Fibroblast of villous mesenchyme (primary cell): ENCODE measurements around the gene TTYH3. TPM values are rescaled to one million over a fixed set of nuclear protein-coding genes. Genes with fewer than 3 reads are reported as not detected.
A peak's percentile ranks its signal among the peaks of the same experiment; 100 is the strongest.
"Not testable (repeated sequence)": the region's sequence is repeated elsewhere in the genome, so short reads cannot be mapped to it uniquely, and the experiment has no call there.

Experiments
- DNase-seq: peaks from one replicate; pipeline ENCODE4 v3.0.0-alpha.2; 2010; ENCODE audit warnings: low read depth
- H3K4me3 ChIP-seq: 2 replicates; pipeline ENCODE4 v1.5.1; 2011; ENCODE audit warnings: low read depth, mild to moderate bottlenecking, low read length
- CTCF ChIP-seq: IDR thresholded peaks from 2 replicates; pipeline ENCODE4 v1.5.1; 2012; ENCODE audit warnings: low read depth, mild to moderate bottlenecking, low read length; ENCODE audit not compliant: insufficient read depth
- total RNA-seq: library from RNA; depleted of rRNA; stranded (reverse); fragments of >200 nt; gene quantifications from 2 replicates; pipeline ENCODE4 v1.2.3, GENCODE V29; 2012

The TTYH3 gene
- total RNA-seq, 1 donor: 61.3 TPM

DNA sequence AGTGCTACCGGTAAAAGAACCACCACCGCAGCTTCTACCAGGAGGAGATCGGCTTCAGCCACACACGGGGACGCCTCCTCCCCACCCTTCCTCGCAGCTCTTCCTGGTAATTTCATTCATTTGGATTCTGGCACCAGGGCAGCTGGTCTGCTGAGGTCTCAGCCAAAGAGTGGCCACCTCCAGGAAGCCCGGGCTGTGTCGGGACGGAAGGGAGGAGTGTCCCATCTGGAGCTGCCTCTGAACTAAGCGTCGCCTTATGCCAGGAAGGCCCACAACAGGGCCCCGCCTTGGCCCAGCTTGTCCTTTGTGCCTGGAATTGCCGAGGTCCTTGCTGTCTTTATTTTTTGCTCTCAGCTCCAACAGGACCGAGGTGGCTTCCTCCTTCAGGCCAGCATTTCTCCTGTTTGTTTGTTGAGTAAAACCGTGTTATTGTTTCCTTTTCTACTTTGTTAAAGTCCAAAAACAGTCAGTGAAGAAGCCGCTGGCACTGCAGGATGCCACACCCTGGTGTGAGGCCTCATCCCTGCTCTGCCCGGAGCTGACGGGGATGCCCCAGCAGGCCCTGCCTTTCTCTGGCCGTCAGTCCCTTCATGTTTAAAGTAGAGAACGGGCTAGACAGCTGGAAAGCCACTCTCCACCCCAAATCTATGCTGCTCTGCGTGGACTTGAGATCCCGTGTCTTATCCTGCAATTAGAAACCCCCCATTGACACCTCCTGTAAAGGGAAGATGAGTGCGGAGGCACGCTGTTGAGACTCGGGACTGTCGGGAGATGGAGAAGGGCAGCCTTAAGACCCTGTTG lies 24.5 kb upstream of the TTYH3 start:
- no peak overlapping the region for H3K4me3 ChIP-seq
- TF ChIP-seq CTCF: no peak
- no peak for DNase-seq

GRCh38 chr7:2607923-2608904 lies 23.6 kb upstream of the TTYH3 start:
- H3K4me3 ChIP-seq: no peak overlapping the region
- DNase-seq: no peak
- TF ChIP-seq CTCF: no peak

GRCh38 chr7:2608921-2609411 lies 22.8 kb upstream of the TTYH3 start:
- H3K4me3 ChIP-seq: no peak overlapping the region
- peak; percentile 37 for DNase-seq
- peak; percentile 51 for TF ChIP-seq CTCF

DNA sequence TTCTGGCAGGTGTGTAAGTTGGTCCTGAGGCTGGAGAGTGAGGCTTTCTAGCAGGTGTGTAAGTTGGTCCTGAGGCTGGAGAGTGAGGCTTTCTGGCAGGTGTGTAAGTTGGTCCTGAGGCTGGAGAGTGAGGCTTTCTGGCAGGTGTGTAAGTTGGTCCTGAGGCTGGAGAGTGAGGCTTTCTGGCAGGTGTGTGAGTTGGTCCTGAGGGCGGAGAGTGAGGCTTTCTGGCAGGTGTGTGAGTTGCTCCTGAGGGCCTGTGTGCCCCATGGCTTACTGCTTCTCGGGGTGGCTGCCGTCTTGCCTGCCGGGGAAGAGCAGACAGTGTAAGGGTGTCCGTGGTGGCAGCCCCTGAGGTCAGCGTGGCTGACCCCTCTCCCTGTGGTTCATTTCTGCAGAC lies 22.1 kb upstream of the TTYH3 start:
- not testable (repeated sequence) for H3K4me3 ChIP-seq, DNase-seq

GRCh38 chr7:2610466-2610865 lies 21.3 kb upstream of the TTYH3 start:
- DNase-seq: no peak
- no peak overlapping the region for H3K4me3 ChIP-seq
- TF ChIP-seq CTCF: no peak

DNA sequence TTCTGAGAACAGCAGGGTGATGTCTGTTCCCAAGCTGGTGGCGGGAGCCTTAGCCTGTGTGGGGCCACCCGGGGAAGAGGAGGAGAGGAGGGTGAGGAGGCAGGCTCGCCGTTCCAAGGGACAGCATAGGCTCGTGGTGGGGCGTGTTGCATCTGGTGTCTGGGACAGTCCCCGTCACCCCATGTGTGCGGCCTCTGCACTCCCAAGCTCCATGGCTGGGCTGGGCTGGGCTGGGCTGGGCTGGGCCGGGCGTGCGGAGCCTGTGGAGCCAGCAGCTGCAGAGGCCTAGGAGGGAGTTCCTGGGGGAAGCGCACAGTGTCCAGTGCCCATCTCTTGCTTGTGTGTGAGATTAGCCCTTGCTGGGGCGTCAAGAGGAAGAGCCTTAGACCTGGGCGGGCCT lies 20.9 kb upstream of the TTYH3 start:
- H3K4me3 ChIP-seq: no peak overlapping the region
- TF ChIP-seq CTCF: no peak
- no peak for DNase-seq

GRCh38 chr7:2611401-2611800 lies 20.4 kb upstream of the TTYH3 start:
- TF ChIP-seq CTCF: no peak
- no peak for DNase-seq
- no peak overlapping the region for H3K4me3 ChIP-seq
